Activated T-helper 1 cell treated with anti-CD3 and anti-CD28 coated beads, Interleukin-2, amount 50 U/mL, for 16 hours (primary cell): ENCODE measurements around the gene TOMM20.

Experiments used
- DNase-seq, 2 donors: peaks; one replicate each; pipeline ENCODE4 v3.0.0-alpha.2; 2020; ENCODE audit warnings: low read depth in 1 of 2, low spot score in 1 of 2

The TOMM20 gene

DNA sequence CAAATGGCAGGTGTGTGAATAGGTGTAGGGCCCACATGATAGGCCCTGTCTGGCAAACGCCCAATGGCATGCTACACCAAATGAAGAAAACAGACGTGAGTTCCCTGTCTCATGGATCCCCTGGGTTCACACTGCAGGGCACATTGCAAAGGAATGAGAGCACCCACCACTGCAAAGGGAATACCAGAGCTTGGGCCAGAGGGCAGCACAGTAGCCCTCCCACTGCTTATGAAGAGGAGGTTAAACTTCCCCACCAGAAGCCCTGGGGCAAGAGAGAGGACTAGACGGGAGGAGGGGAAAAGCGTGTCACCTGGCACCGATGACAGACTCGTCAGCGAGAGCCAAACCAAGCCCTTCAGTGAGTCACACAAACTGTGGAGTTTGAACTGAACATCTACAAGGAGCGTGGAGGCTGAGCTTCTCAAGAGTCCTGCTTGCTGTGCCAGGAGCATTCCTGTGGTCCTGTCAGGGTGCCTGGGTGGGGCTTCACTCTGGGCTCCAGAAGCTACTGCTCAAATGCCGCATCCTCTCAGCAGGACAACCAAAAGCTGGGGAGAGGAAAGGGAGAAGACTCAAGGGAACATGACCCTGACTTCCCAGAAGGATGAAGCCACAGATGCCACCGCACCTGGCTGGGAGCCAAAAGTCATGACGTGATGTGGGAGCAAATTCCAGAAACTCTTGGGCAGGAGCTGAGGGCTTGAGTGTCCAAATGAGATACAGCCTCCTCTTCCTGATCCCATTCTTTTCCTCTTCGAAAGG, 61.1 kb downstream of the TOMM20 start:
- DNase-seq: no peak

DNA sequence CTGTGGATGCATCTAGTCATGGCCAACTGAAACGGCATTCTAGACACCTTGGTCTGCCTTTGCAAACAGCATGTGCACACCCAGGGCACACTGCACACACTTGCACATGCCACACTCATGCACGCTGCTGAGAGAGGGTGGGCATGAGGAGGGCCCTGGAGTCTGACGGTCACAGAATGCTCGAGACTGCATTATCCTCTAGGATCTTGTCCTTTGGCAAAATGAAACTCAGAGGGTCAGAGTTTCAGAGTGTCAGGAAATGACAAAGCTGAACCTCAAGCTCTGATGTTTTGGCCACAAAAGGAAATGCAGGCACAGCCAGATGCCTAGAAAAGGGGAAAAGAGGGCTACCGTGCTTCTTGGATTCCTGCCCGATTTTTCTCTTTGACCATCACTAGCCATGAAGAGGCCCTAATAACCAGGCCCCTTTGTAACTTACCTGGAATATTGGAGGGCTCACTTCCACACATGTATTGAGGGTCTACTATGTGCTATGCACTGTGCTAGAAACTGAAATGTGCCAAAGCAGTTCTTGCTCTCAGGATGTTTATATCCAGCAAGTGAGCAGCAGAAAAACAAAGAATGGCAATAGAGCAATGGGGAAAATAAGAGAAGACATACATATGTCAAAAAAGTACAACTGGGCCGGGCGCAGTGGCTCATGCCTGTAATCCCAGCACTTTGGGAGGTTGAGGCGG, 65.4 kb downstream of the TOMM20 start:
- no peak for DNase-seq

DNA sequence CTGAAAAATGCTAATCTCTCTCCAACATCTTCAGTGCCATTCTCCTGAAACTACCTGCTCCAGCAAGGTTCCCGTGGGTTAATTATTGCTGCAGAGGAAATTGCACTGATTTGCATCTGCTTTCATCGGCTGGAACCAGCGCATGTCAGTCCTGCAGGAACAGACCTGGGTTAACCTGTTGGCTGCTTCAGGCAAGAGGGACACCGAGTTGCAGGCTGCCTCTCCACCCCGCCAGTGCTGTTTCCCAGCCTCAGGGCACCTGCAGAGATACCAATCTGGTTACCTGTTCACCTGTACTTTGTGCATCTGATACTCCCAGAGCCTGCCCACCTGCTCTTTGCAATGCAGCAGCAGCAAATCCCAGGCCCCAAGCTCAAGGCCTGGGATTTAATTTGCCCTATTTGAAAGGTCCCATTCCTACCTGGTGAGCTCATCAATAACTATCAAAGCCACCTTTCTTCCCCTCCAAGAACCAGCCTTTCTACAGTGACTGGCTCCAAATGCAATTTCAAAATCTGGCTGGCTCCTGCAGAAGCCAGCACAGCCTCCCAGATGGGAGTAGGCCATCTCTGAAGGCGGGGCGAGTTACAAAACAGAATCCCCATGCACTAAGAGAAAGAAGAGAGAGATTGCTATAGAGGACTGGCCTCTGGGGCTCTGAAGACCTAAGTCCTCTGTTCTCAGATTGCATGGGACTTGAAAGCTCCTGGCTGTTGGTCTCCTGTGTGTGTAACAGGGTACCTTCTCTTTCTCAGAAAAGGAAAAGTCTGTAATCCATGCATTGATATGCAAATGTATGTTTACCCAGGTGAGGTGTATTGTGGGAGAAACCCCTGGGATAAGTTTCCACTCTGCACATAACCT, 67.8 kb downstream of the TOMM20 start:
- no peak for DNase-seq
